Measurements from ENCODE around the gene TLE6. TPM values are rescaled to one million over a fixed set of nuclear protein-coding genes. Genes with fewer than 3 reads are reported as not detected.
"Not testable (repeated sequence)": the region's sequence is repeated elsewhere in the genome, so short reads cannot be mapped to it uniquely, and the experiment has no call there.

Gene TLE6
- total RNA-seq, 5 donors from 2014 or later (not counting 1 experiment from before 2014, with no cell fraction given), result 0.36 to 0.61 (median 0.50) TPM; not detected in 2

- H3K27ac Mint-ChIP-seq; H3K4me3 ChIP-seq (ENCODE audit: control insufficient read depth in 1 of 2, extremely low read depth in 1 of 2, low read length in 1 of 2); H3K36me3 ChIP-seq (ENCODE audit: control insufficient read depth in 2 of 2, extremely low read depth in 1 of 2, insufficient read depth in 1 of 2, low read length in 1 of 2); H3K36me3 Mint-ChIP-seq; POLR2A ChIA-PET; ATAC-seq (replicated peaks in 1 of 4); H3K4me1 ChIP-seq (ENCODE audit: control insufficient read depth in 1 of 2, extremely low read depth in 1 of 2, insufficient read depth in 2 of 2, low read length in 2 of 2); H3K9me3 Mint-ChIP-seq; H3K27me3 Mint-ChIP-seq; H3K9me3 ChIP-seq; H3K27ac ChIP-seq (ENCODE audit: low read length); H3K4me3 Mint-ChIP-seq; H3K4me1 Mint-ChIP-seq; DNase-seq: not testable (repeated sequence)
- H3K27me3 ChIP-seq (replicated peaks in 1 of 2; ENCODE audit: control insufficient read depth in 2 of 2, extremely low read depth in 1 of 2, insufficient read depth in 2 of 2, low read length in 1 of 2), result peaks cover 0 to 24% of the 10 kb centered on the region in 2 experiments
- CTCF ChIA-PET, result interaction anchor here in 1 of 2 donors (0.6 kb wide), 1 partner anchor 13 kb away, joined by 4 read pairs; no protein-coding TSS in a partner anchor
- 90% methylated on average over 11 of the region's 11 CpGs for WGBS (ENCODE audit: insufficient coverage)
These were observed 15.0 kb downstream of the TLE6 start for GRCh38 chr19:2992333-2992732.

GRCh38 chr19:2992958-2993357 lies 15.6 kb downstream of the TLE6 start:
- DNase-seq (no peak), ATAC-seq (replicated peaks in 1 of 4) (no peak)
- Histone ChIP-seq H3K27me3 (replicated peaks in 1 of 2; ENCODE audit: control insufficient read depth in 2 of 2, extremely low read depth in 1 of 2, insufficient read depth in 2 of 2, low read length in 1 of 2) (peaks cover 0 to 18% of the 10 kb centered on the region in 2 experiments), H3K4me3 (ENCODE audit: control insufficient read depth in 1 of 2, extremely low read depth in 1 of 2, low read length in 1 of 2) (no peak overlapping the region), H3K9me3 (no peaks in the 10 kb centered on the region), H3K36me3 (ENCODE audit: control insufficient read depth in 2 of 2, extremely low read depth in 1 of 2, insufficient read depth in 1 of 2, low read length in 1 of 2) (no peaks in the 10 kb centered on the region), H3K27ac (ENCODE audit: low read length) (no peak overlapping the region), H3K4me1 (ENCODE audit: control insufficient read depth in 1 of 2, extremely low read depth in 1 of 2, insufficient read depth in 2 of 2, low read length in 2 of 2) (no peaks in the 10 kb centered on the region)
- Mint-ChIP-seq H3K4me1 (no peaks in the 10 kb centered on the region), H3K27me3 (no peaks in the 10 kb centered on the region), H3K27ac (no peak overlapping the region), H3K36me3 (peaks cover 7% of the 10 kb centered on the region), H3K9me3 (no peaks in the 10 kb centered on the region), H3K4me3 (no peak overlapping the region)
- CTCF ChIA-PET, result no interaction called here
- POLR2A ChIA-PET, result no interaction called here
- 78% methylated on average over 7 of the region's 14 CpGs for WGBS (ENCODE audit: insufficient coverage)

GRCh38 chr19:2993579-2993978 lies 16.2 kb downstream of the TLE6 start:
- no peak overlapping the region for H3K4me3 ChIP-seq (ENCODE audit: control insufficient read depth in 1 of 2, extremely low read depth in 1 of 2, low read length in 1 of 2)
- DNase-seq (no peak), ATAC-seq (replicated peaks in 1 of 4) (no peak)
- H3K9me3 ChIP-seq, result no peaks in the 10 kb centered on the region
- H3K27me3 ChIP-seq (replicated peaks in 1 of 2; ENCODE audit: control insufficient read depth in 2 of 2, extremely low read depth in 1 of 2, insufficient read depth in 2 of 2, low read length in 1 of 2), result peaks cover 0 to 18% of the 10 kb centered on the region in 2 experiments
- H3K4me1 ChIP-seq (ENCODE audit: control insufficient read depth in 1 of 2, extremely low read depth in 1 of 2, insufficient read depth in 2 of 2, low read length in 2 of 2), result no peaks in the 10 kb centered on the region
- POLR2A ChIA-PET, result no interaction called here
- H3K27me3 Mint-ChIP-seq, result no peaks in the 10 kb centered on the region
- no peaks in the 10 kb centered on the region for H3K4me1 Mint-ChIP-seq
- no peaks in the 10 kb centered on the region for H3K36me3 ChIP-seq (ENCODE audit: control insufficient read depth in 2 of 2, extremely low read depth in 1 of 2, insufficient read depth in 1 of 2, low read length in 1 of 2)
- H3K27ac ChIP-seq (ENCODE audit: low read length), result no peak overlapping the region
- CTCF ChIA-PET, result no interaction called here
- no CpG with 5 or more reads among the region's 9 CpGs for WGBS (ENCODE audit: insufficient coverage)
- H3K27ac Mint-ChIP-seq, result no peak overlapping the region
- H3K4me3 Mint-ChIP-seq, result no peak overlapping the region
- H3K36me3 Mint-ChIP-seq, result peaks cover 7% of the 10 kb centered on the region
- H3K9me3 Mint-ChIP-seq, result no peaks in the 10 kb centered on the region

GRCh38 chr19:2994588-2995131 lies 17.3 kb downstream of the TLE6 start:
- no peak overlapping the region for H3K27ac Mint-ChIP-seq
- no peaks in the 10 kb centered on the region for H3K27me3 Mint-ChIP-seq
- Histone ChIP-seq H3K27me3 (replicated peaks in 1 of 2; ENCODE audit: control insufficient read depth in 2 of 2, extremely low read depth in 1 of 2, insufficient read depth in 2 of 2, low read length in 1 of 2) (peaks cover 0 to 9% of the 10 kb centered on the region in 2 experiments), H3K4me1 (ENCODE audit: control insufficient read depth in 1 of 2, extremely low read depth in 1 of 2, insufficient read depth in 2 of 2, low read length in 2 of 2) (no peaks in the 10 kb centered on the region), H3K9me3 (no peaks in the 10 kb centered on the region), H3K36me3 (ENCODE audit: control insufficient read depth in 2 of 2, extremely low read depth in 1 of 2, insufficient read depth in 1 of 2, low read length in 1 of 2) (no peaks in the 10 kb centered on the region), H3K4me3 (ENCODE audit: control insufficient read depth in 1 of 2, extremely low read depth in 1 of 2, low read length in 1 of 2) (no peak overlapping the region), H3K27ac (ENCODE audit: low read length) (no peak overlapping the region)
- WGBS (ENCODE audit: insufficient coverage), result 89% methylated on average over 3 of the region's 15 CpGs
- no peak for DNase-seq
- H3K4me1 Mint-ChIP-seq, result no peaks in the 10 kb centered on the region
- peaks cover 11% of the 10 kb centered on the region for H3K36me3 Mint-ChIP-seq
- ATAC-seq (replicated peaks in 1 of 4), result no peak
- POLR2A ChIA-PET, result interaction anchor here in 1 of 2 donors (0.6 kb wide), 1 partner anchor 347 kb away, joined by 6 read pairs; no protein-coding TSS in a partner anchor
- no peaks in the 10 kb centered on the region for H3K9me3 Mint-ChIP-seq
- CTCF ChIA-PET, result no interaction called here
- no peak overlapping the region for H3K4me3 Mint-ChIP-seq

- Mint-ChIP-seq H3K36me3 (peaks cover 11% of the 10 kb centered on the region), H3K4me1 (no peaks in the 10 kb centered on the region), H3K4me3 (no peak overlapping the region), H3K9me3 (no peaks in the 10 kb centered on the region), H3K27ac (no peak overlapping the region), H3K27me3 (no peaks in the 10 kb centered on the region)
- ATAC-seq (replicated peaks in 1 of 4) (no peak), DNase-seq (no peak)
- no peaks in the 10 kb centered on the region for H3K4me1 ChIP-seq (ENCODE audit: control insufficient read depth in 1 of 2, extremely low read depth in 1 of 2, insufficient read depth in 2 of 2, low read length in 2 of 2)
- ChIA-PET CTCF (no interaction called here), POLR2A (no interaction called here)
- H3K27ac ChIP-seq (ENCODE audit: low read length), result no peak overlapping the region
- no peak overlapping the region for H3K4me3 ChIP-seq (ENCODE audit: control insufficient read depth in 1 of 2, extremely low read depth in 1 of 2, low read length in 1 of 2)
- peaks cover 0 to 4% of the 10 kb centered on the region in 2 experiments for H3K27me3 ChIP-seq (replicated peaks in 1 of 2; ENCODE audit: control insufficient read depth in 2 of 2, extremely low read depth in 1 of 2, insufficient read depth in 2 of 2, low read length in 1 of 2)
- WGBS (ENCODE audit: insufficient coverage), result 86% methylated on average over 8 of the region's 13 CpGs
- no peaks in the 10 kb centered on the region for H3K9me3 ChIP-seq
- H3K36me3 ChIP-seq (ENCODE audit: control insufficient read depth in 2 of 2, extremely low read depth in 1 of 2, insufficient read depth in 1 of 2, low read length in 1 of 2), result no peaks in the 10 kb centered on the region
These were observed 20.4 kb downstream of the TLE6 start for GRCh38 chr19:2997720-2998119.

GRCh38 chr19:2998642-2999041 lies 21.3 kb downstream of the TLE6 start:
- no peak overlapping the region for H3K4me3 ChIP-seq (ENCODE audit: control insufficient read depth in 1 of 2, extremely low read depth in 1 of 2, low read length in 1 of 2)
- Mint-ChIP-seq H3K36me3 (peaks cover 11% of the 10 kb centered on the region), H3K9me3 (no peaks in the 10 kb centered on the region), H3K27ac (no peak overlapping the region), H3K4me3 (no peak overlapping the region), H3K4me1 (no peaks in the 10 kb centered on the region), H3K27me3 (no peaks in the 10 kb centered on the region)
- no peak overlapping the region for H3K27ac ChIP-seq (ENCODE audit: low read length)
- CTCF ChIA-PET, result no interaction called here
- 92% methylated on average over 7 of the region's 11 CpGs for WGBS (ENCODE audit: insufficient coverage)
- H3K4me1 ChIP-seq (ENCODE audit: control insufficient read depth in 1 of 2, extremely low read depth in 1 of 2, insufficient read depth in 2 of 2, low read length in 2 of 2), result no peaks in the 10 kb centered on the region
- ATAC-seq (replicated peaks in 1 of 4) (no peak), DNase-seq (no peak)
- POLR2A ChIA-PET, result no interaction called here
- no peaks in the 10 kb centered on the region for H3K36me3 ChIP-seq (ENCODE audit: control insufficient read depth in 2 of 2, extremely low read depth in 1 of 2, insufficient read depth in 1 of 2, low read length in 1 of 2)
- H3K27me3 ChIP-seq (replicated peaks in 1 of 2; ENCODE audit: control insufficient read depth in 2 of 2, extremely low read depth in 1 of 2, insufficient read depth in 2 of 2, low read length in 1 of 2), result no peaks in the 10 kb centered on the region
- no peaks in the 10 kb centered on the region for H3K9me3 ChIP-seq
